Sigmoid colon (tissue), 4 donors: ENCODE data around the gene HHAT.

Experiments used
- EP300 ChIP-seq, 4 donors: sonication (generic); formaldehyde crosslinking; IDR thresholded peaks; one replicate each; pipeline ENCODE4 v1.6.1; 2017; ENCODE audit warnings: antibody characterized with exemption in 4 of 4
- POLR2A ChIP-seq, 2 donors: fragments of 450-650 bp; IDR thresholded peaks; one replicate each; pipeline ENCODE4 v1.6.1; 2016; ENCODE audit warnings: antibody characterized with exemption in 2 of 2, mild to moderate bottlenecking in 2 of 2, moderate library complexity in 2 of 2
- POLR2AphosphoS5 ChIP-seq, 4 donors: sonication (generic); formaldehyde crosslinking; IDR thresholded peaks; one replicate each; pipeline ENCODE4 v1.6.1; 2017; ENCODE audit warnings: antibody characterized with exemption in 4 of 4
- TF ChIP-seq, protein P1 (sequence below), 4 experiments: fragments of 450-650 bp in 3 of 4; fragments of 200-600 bp in 1 of 4; IDR thresholded peaks; one replicate each; pipeline ENCODE4 v1.5.1; 2016 to 2019; ENCODE audit warnings: antibody characterized with exemption in 4 of 4, mild to moderate bottlenecking in 3 of 4, moderate library complexity in 2 of 4

DNA sequence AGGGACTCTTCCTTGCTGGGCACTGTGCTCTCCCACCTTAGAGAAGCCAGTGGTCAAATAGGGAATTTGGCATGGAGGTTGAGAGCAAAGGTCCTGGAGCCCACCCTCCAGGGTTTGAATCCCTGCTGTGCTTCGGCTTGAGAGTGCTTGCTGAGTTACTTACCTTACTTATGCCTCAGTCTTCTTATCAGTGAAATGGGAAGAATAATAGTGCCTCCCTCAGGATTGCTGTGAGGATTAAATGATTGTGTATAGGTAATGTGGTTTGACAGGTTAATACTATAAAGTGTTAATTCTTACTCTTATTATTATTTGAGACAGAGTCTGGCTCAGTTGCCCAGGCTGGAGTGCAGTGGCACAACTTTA, 79.2 kb downstream of the HHAT start:
- TF ChIP-seq, protein P1, sequence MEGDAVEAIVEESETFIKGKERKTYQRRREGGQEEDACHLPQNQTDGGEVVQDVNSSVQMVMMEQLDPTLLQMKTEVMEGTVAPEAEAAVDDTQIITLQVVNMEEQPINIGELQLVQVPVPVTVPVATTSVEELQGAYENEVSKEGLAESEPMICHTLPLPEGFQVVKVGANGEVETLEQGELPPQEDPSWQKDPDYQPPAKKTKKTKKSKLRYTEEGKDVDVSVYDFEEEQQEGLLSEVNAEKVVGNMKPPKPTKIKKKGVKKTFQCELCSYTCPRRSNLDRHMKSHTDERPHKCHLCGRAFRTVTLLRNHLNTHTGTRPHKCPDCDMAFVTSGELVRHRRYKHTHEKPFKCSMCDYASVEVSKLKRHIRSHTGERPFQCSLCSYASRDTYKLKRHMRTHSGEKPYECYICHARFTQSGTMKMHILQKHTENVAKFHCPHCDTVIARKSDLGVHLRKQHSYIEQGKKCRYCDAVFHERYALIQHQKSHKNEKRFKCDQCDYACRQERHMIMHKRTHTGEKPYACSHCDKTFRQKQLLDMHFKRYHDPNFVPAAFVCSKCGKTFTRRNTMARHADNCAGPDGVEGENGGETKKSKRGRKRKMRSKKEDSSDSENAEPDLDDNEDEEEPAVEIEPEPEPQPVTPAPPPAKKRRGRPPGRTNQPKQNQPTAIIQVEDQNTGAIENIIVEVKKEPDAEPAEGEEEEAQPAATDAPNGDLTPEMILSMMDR (IDR thresholded peaks at IDR 0.05), result no peak
- TF ChIP-seq POLR2A (IDR thresholded peaks at IDR 0.05) (no peak), POLR2AphosphoS5 (IDR thresholded peaks at IDR 0.05) (no peak), EP300 (IDR thresholded peaks at IDR 0.05) (no peak)
